ENCODE data around the gene SFRP2. TPM values are rescaled to one million over a fixed set of nuclear protein-coding genes. Genes with fewer than 3 reads are reported as not detected.

SFRP2 gene
- total RNA-seq, 4 donors from 2014 or later, result 1.4 to 6.9 (median 4.2) TPM

- no peak overlapping the region for H3K4me3 ChIP-seq (ENCODE audit: low read depth, poor library complexity, severe bottlenecking)
- DNase-seq (ENCODE audit: low spot score in 2 of 2), result no peak
- intact Hi-C loops (cut with DNase I; ENCODE audit: low total_unique reads), result no loop called here
- no peak for TF ChIP-seq CTCF (IDR thresholded peaks at IDR 0.05)
- WGBS, 2 donors, result 69 to 83% methylated on average over 2 of the region's 2 CpGs
Measured at GRCh38 chr4:153825691-153826090, 36.8 kb upstream of the SFRP2 start.

- no peak for TF ChIP-seq CTCF (IDR thresholded peaks at IDR 0.05)
- TF ChIP-seq POLR2A (IDR thresholded peaks at IDR 0.05), result no peak
- DNase-seq (ENCODE audit: low spot score in 2 of 2), result no peak
- intact Hi-C loops (cut with DNase I; ENCODE audit: low total_unique reads), result no loop called here
- WGBS, 2 donors, result 81 to 84% methylated on average over 4 of the region's 4 CpGs
- H3K4me3 ChIP-seq (ENCODE audit: low read depth, poor library complexity, severe bottlenecking), result no peak overlapping the region
Measured at GRCh38 chr4:153825126-153825525, 36.2 kb upstream of the SFRP2 start.

GRCh38 chr4:153824501-153824900, 35.6 kb upstream of the SFRP2 start:
- intact Hi-C loops (cut with DNase I; ENCODE audit: low total_unique reads), result no loop called here
- TF ChIP-seq POLR2A (IDR thresholded peaks at IDR 0.05) (no peak), CTCF (IDR thresholded peaks at IDR 0.05) (no peak)
- no peak for DNase-seq (ENCODE audit: low spot score in 2 of 2)
- H3K4me3 ChIP-seq (ENCODE audit: low read depth, poor library complexity, severe bottlenecking), result no peak overlapping the region

- 88 to 94% methylated on average over 1 of the region's 1 CpG for WGBS, 2 donors
- TF ChIP-seq CTCF (IDR thresholded peaks at IDR 0.05) (no peak), POLR2A (IDR thresholded peaks at IDR 0.05) (no peak)
- no peak overlapping the region for H3K4me3 ChIP-seq (ENCODE audit: low read depth, poor library complexity, severe bottlenecking)
- intact Hi-C loops (cut with DNase I; ENCODE audit: low total_unique reads), result no loop called here
- DNase-seq (ENCODE audit: low spot score in 2 of 2), result no peak
Measured at GRCh38 chr4:153823483-153823882, 34.6 kb upstream of the SFRP2 start.

GRCh38 chr4:153822316-153822715, 33.4 kb upstream of the SFRP2 start:
- no peak overlapping the region for H3K4me3 ChIP-seq (ENCODE audit: low read depth, poor library complexity, severe bottlenecking)
- no peak for TF ChIP-seq CTCF (IDR thresholded peaks at IDR 0.05)
- no peak for TF ChIP-seq POLR2A (IDR thresholded peaks at IDR 0.05)
- 60 to 80% methylated on average over 3 of the region's 3 CpGs for WGBS, 2 donors
- intact Hi-C loops (cut with DNase I; ENCODE audit: low total_unique reads), result no loop called here
- DNase-seq (ENCODE audit: low spot score in 2 of 2), result no peak

GRCh38 chr4:153817466-153817865, 28.6 kb upstream of the SFRP2 start:
- no peak overlapping the region for H3K4me3 ChIP-seq (ENCODE audit: low read depth, poor library complexity, severe bottlenecking)
- DNase-seq (ENCODE audit: low spot score in 2 of 2), result no peak
- TF ChIP-seq CTCF (IDR thresholded peaks at IDR 0.05) (no peak), POLR2A (IDR thresholded peaks at IDR 0.05) (no peak)
- intact Hi-C loops (cut with DNase I; ENCODE audit: low total_unique reads), result no loop called here
